IgD-negative memory B cell (primary cell): ENCODE measurements around the gene GPR45. TPM values are rescaled to one million over a fixed set of nuclear protein-coding genes. Genes with fewer than 3 reads are reported as not detected.

Experiments used
- H3K27ac Mint-ChIP-seq, 3 donors: one replicate each; pipeline ENCODE4 v1.8.0; 2020 to 2022; ENCODE audit warnings: mild to moderate bottlenecking in 3 of 3, mixed read lengths in 3 of 3, moderate library complexity in 1 of 3
- H3K27me3 Mint-ChIP-seq: one replicate; pipeline ENCODE4 v1.8.0; 2021; ENCODE audit warnings: mixed read lengths
- H3K36me3 Mint-ChIP-seq: one replicate; pipeline ENCODE4 v1.8.0; 2020; ENCODE audit warnings: mild to moderate bottlenecking, mixed read lengths
- H3K4me1 Mint-ChIP-seq, 3 donors: one replicate each; pipeline ENCODE4 v1.8.0; 2020 to 2022; ENCODE audit warnings: mixed read lengths in 3 of 3, mild to moderate bottlenecking in 1 of 3
- H3K4me3 Mint-ChIP-seq, 4 donors: one replicate each; pipeline ENCODE4 v1.8.0; 2020 to 2022; ENCODE audit warnings: mild to moderate bottlenecking in 4 of 4, mixed read lengths in 4 of 4, moderate library complexity in 3 of 4
- H3K9me3 Mint-ChIP-seq, 3 donors: one replicate each; pipeline ENCODE4 v1.8.0; 2020 to 2021; ENCODE audit warnings: mixed read lengths in 3 of 3, mild to moderate bottlenecking in 1 of 3
- polyA plus RNA-seq: library from polyadenylated mRNA; unstranded; fragments of 300-500 nt; fragmentation: Illumina TruSeq; gene quantifications from one replicate; pipeline ENCODE4 v1.2.3, GENCODE V29; 2021

Gene GPR45, protein sequence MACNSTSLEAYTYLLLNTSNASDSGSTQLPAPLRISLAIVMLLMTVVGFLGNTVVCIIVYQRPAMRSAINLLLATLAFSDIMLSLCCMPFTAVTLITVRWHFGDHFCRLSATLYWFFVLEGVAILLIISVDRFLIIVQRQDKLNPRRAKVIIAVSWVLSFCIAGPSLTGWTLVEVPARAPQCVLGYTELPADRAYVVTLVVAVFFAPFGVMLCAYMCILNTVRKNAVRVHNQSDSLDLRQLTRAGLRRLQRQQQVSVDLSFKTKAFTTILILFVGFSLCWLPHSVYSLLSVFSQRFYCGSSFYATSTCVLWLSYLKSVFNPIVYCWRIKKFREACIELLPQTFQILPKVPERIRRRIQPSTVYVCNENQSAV
- polyA plus RNA-seq = not detected

DNA sequence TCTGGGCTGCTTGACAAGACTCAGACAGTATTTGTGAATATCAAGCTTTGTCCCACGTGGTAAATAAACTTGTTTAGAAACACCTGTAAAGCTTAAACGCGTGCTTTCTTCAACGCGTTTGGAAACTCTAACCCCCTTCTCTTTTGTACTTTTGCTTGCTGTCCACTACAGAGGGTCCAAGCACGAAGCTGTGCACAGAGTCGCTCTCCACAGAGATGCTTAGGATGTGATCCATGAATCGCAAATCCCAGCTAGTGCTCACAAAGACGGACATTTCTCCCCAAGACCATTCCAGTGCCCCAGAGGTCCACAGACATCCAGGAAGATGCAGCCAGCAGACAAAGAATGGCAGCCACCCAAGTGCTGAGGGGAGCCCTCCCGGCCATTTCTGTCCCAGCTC lies at the start of gene GPR45:
TSS of gene GPR45 (plus strand) at position 301 of the 400 bp plus-strand sequence. CDS start 116 bp downstream, outside the sequence.
- Mint-ChIP-seq H3K27me3 (no peaks in the 10 kb centered on the region), H3K4me1 (peaks cover 0 to 6% (median 5%) of the 10 kb centered on the region in 3 donors), H3K27ac (peak within 1 kb of the TSS in 1 of 3 donors; percentile 67), H3K9me3 (no peaks in the 10 kb centered on the region), H3K4me3 (no peak within 1 kb of the TSS), H3K36me3 (no peaks in the 10 kb centered on the region)

DNA sequence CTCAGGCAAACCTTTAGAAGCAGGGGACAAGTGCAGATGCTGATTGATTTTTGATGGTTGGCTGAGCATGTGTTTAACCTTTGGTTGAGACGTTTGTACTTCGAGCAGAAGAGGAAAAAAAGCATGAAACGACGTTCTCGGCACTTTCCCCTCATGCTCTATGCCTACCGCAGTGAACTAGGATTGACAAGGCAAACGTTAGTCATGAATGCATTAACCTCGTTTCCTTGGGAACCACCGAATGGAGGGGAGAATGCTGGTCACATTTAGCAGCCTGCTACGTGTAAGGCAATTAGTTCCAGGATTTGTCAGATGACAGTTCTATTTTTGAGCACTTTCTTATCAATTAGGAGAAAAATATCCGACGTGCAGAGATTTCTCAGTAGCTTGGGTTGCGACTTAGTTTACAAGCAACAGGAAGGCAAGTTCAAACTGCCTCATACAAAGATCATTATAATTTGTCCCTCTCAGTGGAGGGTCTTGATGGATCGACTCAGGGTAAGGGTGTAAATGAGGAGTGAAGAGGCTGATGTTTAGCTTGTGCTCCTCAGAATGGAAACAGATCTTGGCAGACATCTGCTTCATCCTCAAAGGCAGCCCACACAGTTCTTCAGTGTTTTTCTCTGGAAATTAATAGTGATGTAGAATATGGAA lies 47.4 kb upstream of the GPR45 start:
- Mint-ChIP-seq H3K36me3 (peaks cover 4% of the 10 kb centered on the region), H3K4me1 (peaks cover 0 to 1% (median 0%) of the 10 kb centered on the region in 3 donors), H3K27ac (no peak overlapping the region), H3K9me3 (peaks cover 7 to 22% (median 21%) of the 10 kb centered on the region in 3 donors), H3K27me3 (peaks cover 20% of the 10 kb centered on the region), H3K4me3 (no peak overlapping the region)

DNA sequence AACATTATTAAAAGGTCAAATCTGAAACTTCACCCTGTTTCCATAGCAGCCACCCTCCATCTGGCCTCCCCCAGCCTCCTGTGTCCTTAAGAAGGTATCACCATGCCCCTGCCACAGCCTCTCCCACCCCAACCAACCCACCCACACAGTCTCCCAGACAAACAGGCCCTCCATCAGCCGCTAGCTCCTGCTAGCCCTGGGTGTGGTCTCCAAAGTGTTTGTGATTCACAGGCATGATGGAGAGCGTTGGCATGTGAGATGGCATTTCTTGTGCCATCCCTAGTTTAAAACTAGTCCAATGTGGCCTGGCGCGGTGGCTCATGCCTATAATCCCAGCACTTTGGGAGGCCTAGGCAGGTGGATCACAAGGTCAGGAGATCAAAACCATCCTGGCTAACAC lies 44.9 kb upstream of the GPR45 start:
- Mint-ChIP-seq H3K27me3 (peaks cover 11% of the 10 kb centered on the region), H3K4me3 (no peak overlapping the region), H3K36me3 (peaks cover 1% of the 10 kb centered on the region), H3K4me1 (peaks cover 0 to 1% (median 0%) of the 10 kb centered on the region in 3 donors), H3K9me3 (peaks cover 8 to 16% (median 10%) of the 10 kb centered on the region in 3 donors), H3K27ac (no peak overlapping the region)

DNA sequence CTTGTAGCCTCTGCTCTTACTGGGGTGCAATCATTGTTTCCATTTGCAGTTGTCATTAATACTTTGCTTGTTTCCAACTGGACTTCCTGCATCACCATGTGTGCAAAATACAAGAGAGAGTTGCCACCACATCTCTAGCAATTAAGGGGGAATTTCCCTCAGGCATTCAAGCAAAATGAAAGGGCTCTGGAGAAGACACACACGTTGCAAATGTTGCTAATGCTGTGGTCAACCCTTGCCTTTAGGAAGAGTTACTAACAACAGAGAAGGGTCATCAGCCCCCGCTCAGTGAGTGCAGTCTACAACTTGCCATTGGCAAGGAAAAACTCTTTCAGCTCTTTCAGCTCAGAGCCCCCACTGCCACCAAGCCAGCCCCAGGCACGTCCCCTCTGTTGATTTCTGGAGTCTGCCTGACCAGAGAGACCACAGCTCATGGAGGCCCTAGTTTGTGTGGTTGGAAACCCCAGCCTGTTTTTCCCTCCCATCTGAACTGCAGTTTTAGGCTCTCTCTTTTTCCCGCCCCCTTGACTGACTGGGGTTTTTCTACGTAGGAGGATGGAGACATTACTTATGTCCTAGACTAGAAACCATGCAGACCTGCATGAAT lies 25.9 kb upstream of the GPR45 start:
- peaks cover 4% of the 10 kb centered on the region for H3K27me3 Mint-ChIP-seq

DNA sequence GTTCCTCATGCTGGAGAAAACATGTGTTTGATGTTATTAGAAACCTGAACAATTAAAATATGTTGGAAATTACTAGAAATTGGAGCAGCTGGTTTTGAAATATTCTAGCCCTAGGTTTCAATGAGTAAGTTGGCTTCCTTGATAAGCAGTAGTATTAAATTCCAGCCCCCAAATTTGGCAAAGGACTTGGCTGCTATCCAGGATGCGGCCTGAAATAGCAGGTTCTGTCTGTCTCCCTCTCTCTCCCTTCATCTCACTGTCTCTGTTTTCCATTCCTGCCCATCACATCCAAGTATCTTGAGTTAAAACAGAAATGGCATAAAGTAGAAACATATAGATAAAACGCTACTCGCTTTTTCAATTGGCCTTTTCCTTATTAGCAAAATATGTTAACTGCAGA lies 20.9 kb upstream of the GPR45 start:
- H3K4me1 Mint-ChIP-seq = peaks cover 0 to 4% (median 0%) of the 10 kb centered on the region in 3 donors
- no peak overlapping the region for H3K27ac Mint-ChIP-seq
- peaks cover 12% of the 10 kb centered on the region for H3K27me3 Mint-ChIP-seq
- no peak overlapping the region for H3K4me3 Mint-ChIP-seq
- H3K36me3 Mint-ChIP-seq = no peaks in the 10 kb centered on the region
- peaks cover 0 to 2% (median 0%) of the 10 kb centered on the region in 3 donors for H3K9me3 Mint-ChIP-seq

More for the DNA sequence above, 25.9 kb upstream of the GPR45 start:
- no peaks in the 10 kb centered on the region for H3K36me3 Mint-ChIP-seq
- no peak overlapping the region for H3K4me3 Mint-ChIP-seq
- H3K9me3 Mint-ChIP-seq = no peaks in the 10 kb centered on the region
- peaks cover 0 to 4% (median 0%) of the 10 kb centered on the region in 3 donors for H3K4me1 Mint-ChIP-seq
- no peak overlapping the region for H3K27ac Mint-ChIP-seq

DNA sequence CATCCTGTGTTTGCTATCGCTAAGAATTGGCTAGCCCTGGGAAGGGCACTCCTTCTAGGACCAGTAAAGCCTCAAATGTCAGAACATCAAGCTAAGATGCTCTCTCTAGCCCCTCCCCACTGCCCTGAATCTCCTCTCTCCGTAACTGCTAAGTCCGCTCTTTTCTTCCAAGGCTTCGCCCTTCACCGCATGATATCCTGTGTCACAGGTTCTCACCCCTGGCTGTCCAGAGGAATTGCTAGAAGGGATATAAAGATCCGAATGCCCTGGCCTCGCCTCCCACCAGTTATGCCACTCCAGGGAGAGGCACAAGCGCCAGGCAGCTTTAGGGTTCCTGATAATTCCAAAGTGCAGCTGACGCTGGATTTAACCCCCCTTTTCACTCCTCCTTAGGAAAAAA lies 17.1 kb upstream of the GPR45 start:
- Mint-ChIP-seq H3K36me3 (no peaks in the 10 kb centered on the region), H3K27me3 (peaks cover 9% of the 10 kb centered on the region), H3K27ac (no peak overlapping the region), H3K9me3 (peaks cover 0 to 3% (median 0%) of the 10 kb centered on the region in 3 donors), H3K4me3 (no peak overlapping the region), H3K4me1 (no peaks in the 10 kb centered on the region)

DNA sequence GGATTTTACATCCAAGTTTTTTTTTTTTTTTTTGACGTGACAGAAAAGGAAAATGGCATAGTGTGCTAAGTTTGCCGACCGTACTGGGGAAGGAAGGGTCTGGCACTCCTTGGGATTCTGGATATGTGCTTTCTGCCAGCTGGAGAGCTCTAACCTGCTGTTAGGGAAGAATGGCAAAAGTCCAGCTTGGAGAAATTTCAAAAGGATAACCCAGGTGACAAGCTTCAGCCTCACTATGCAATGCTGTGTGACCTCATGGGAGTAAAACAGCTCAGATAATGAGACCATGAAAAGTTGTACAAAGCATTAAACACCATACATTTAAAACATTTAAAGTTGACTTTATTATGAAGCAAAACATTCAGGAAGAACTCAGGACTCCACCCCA lies 10.3 kb upstream of the GPR45 start:
- Mint-ChIP-seq H3K27me3 (peaks cover 6% of the 10 kb centered on the region), H3K36me3 (no peaks in the 10 kb centered on the region), H3K4me3 (no peak overlapping the region), H3K9me3 (peaks cover 0 to 1% (median 0%) of the 10 kb centered on the region in 3 donors), H3K4me1 (peaks cover 6 to 11% (median 8%) of the 10 kb centered on the region in 3 donors), H3K27ac (no peak overlapping the region)

DNA sequence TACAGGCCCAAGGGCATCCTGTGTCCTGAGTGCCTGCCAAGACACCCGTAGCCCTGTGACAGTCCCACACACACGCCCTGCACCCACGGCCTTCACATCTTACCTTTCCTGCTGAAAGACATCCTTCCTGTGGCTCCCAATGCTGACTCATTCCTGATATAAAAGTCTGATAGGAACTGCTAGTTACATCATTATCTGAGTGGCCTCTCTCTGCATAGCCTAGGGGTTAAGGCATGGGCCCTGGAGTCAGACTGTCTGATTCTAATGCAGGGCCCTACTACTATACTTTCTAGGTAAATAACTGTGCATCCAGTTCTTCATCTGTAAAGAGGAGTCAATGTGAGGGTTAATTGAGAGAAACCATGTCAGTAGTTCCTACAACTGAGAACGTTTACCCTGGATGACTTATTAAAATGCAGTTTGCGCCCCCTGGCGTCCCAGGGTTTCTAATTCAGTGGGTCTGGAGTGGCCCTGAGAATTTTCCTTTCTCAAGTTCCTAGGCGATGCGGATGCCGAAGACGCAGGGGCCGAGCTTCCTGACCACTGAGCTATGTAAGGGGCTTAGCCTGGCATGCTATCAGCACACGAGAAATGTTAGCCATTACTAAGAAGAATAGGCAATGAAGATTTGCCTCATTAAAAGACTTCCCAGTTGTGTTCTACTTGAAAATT lies 6.0 kb upstream of the GPR45 start:
- no peak overlapping the region for H3K4me3 Mint-ChIP-seq
- no peaks in the 10 kb centered on the region for H3K27me3 Mint-ChIP-seq
- peaks cover 4 to 12% (median 8%) of the 10 kb centered on the region in 3 donors for H3K4me1 Mint-ChIP-seq
- H3K27ac Mint-ChIP-seq = no peak overlapping the region
- no peaks in the 10 kb centered on the region for H3K9me3 Mint-ChIP-seq
- H3K36me3 Mint-ChIP-seq = no peaks in the 10 kb centered on the region

DNA sequence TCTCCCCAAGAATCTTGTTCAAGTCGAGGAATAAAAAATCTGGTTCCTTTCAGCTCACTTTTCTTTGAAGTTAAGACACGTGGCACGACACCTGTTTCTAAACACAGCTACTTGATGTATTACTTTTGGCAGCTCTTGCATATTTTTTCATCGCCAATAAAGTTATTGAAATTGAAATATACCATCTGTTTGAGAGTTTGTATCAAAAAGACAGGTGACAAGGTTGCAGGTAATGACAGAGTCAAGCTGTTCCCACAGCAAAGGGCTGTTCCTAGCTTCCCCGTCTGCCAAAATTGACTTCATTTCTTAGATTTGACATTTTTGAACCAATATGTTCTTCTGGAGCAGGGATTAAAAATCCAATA lies 5.5 kb upstream of the GPR45 start:
- no peaks in the 10 kb centered on the region for H3K9me3 Mint-ChIP-seq
- no peak overlapping the region for H3K4me3 Mint-ChIP-seq
- H3K27me3 Mint-ChIP-seq = no peaks in the 10 kb centered on the region
- H3K4me1 Mint-ChIP-seq = peaks cover 4 to 12% (median 8%) of the 10 kb centered on the region in 3 donors
- H3K27ac Mint-ChIP-seq = no peak overlapping the region
- H3K36me3 Mint-ChIP-seq = no peaks in the 10 kb centered on the region

DNA sequence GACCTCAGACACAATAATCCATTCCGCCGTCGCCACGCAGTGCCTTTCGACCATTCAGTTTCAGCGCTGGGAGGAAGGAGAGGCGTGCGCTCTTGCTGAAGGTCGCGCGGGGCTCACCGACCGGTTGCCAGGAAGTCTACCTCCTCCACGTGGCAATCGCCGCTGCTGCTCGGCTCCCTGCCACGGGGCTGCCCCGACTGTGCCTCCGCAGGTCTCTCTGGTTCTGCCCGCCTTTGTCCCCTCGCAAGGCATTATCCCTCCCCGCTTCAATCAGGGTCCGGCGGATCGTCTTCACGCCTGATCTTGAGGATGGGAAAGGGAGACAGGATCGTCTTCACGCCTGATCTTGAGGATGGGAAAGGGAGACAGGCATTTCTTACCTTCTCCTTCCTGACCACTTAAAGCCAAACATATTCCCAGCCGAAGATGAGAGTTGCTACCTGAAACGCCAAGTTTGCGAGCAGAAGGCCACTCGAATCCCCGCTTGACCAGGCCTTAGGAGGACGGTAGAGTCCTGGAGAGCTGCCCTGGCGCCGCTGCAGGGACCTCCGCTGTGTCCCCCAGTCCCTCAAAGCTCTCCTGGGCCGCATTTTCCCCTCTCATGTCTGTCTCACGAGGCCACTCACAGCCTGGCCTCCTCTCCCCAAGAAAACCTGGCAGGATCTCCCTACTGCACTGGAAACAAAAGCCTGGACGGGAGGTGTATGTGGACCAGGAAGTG lies 4.3 kb upstream of the GPR45 start:
- Mint-ChIP-seq H3K4me1 (peaks cover 4 to 12% (median 8%) of the 10 kb centered on the region in 3 donors), H3K27ac (peak overlapping the region in 1 of 3 donors; percentile 62), H3K36me3 (no peaks in the 10 kb centered on the region), H3K27me3 (no peaks in the 10 kb centered on the region), H3K9me3 (no peaks in the 10 kb centered on the region), H3K4me3 (peak overlapping the region in 2 of 4 donors; percentile 38 to 65)

DNA sequence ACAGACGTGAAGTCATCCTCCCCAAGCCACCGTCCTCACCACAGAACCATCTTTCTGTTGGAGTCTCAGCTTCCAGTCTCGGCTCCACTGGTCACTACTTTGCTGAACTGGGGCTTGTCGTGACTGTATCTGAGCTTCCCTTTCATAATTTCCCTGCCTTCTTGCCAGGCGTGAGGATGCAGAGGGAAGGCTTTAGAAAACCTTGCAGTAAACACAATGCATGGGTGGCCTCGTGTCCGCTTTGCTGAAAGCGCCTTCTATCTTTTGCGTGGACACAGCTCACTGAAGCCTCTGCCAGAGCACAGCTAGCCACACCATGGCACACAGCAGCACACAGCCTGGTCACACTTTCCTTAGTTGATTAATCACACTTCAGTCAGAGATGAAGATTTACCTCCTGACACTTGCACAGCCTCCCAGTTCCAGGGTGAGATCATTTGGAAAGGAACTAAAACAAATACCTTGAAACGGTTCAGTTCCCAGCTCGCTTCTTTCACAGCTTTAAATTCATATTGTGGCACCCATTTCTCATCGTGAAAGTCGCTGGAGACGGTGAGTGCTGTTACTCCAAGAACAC lies 2.8 kb upstream of the GPR45 start:
- Mint-ChIP-seq H3K36me3 (no peaks in the 10 kb centered on the region), H3K4me3 (no peak overlapping the region), H3K27me3 (no peaks in the 10 kb centered on the region), H3K27ac (peak overlapping the region in 1 of 3 donors; percentile 50), H3K4me1 (peaks cover 4 to 12% (median 8%) of the 10 kb centered on the region in 3 donors), H3K9me3 (no peaks in the 10 kb centered on the region)

DNA sequence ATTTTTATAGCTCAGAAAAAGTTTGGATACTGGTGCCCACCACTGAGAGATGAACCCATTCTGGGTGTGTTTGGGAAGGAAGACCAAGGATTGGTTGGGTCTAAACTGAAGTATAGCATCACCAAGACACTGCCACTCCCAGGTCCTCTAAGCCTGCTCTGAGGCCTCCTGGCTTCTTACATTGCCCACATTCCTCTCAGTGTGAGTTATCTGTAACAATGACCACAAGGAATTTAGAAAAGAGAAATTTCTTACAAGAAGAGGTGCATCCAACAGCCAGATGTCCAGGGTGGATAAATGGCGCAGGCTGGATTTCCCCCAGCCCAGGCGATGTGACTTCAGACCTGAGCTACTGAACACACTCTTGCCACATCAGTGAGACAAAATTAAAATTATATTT lies 1.6 kb upstream of the GPR45 start:
- no peaks in the 10 kb centered on the region for H3K27me3 Mint-ChIP-seq
- peaks cover 4 to 12% (median 8%) of the 10 kb centered on the region in 3 donors for H3K4me1 Mint-ChIP-seq
- H3K4me3 Mint-ChIP-seq = no peak overlapping the region
- H3K27ac Mint-ChIP-seq = no peak overlapping the region
- H3K9me3 Mint-ChIP-seq = no peaks in the 10 kb centered on the region
- no peaks in the 10 kb centered on the region for H3K36me3 Mint-ChIP-seq

DNA sequence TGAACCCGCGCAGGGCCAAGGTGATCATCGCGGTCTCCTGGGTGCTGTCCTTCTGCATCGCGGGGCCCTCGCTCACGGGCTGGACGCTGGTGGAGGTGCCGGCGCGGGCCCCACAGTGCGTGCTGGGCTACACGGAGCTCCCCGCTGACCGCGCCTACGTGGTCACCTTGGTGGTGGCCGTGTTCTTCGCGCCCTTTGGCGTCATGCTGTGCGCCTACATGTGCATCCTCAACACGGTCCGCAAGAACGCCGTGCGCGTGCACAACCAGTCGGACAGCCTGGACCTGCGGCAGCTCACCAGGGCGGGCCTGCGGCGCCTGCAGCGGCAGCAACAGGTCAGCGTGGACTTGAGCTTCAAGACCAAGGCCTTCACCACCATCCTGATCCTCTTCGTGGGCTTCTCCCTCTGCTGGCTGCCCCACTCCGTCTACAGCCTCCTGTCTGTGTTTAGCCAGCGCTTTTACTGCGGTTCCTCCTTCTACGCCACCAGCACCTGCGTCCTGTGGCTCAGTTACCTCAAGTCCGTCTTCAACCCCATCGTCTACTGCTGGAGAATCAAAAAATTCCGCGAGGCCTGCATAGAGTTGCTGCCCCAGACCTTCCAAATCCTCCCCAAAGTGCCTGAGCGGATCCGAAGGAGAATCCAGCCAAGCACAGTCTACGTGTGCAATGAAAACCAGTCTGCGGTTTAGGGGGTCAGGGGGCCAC lies 897 bp downstream of the GPR45 start:
- Mint-ChIP-seq H3K9me3 (no peaks in the 10 kb centered on the region), H3K27me3 (no peaks in the 10 kb centered on the region), H3K36me3 (no peaks in the 10 kb centered on the region), H3K4me3 (no peak overlapping the region), H3K27ac (peak overlapping the region in 1 of 3 donors; percentile 67), H3K4me1 (peaks cover 0 to 5% (median 4%) of the 10 kb centered on the region in 3 donors)
